ENCODE results near the gene PPM1B.

DNA sequence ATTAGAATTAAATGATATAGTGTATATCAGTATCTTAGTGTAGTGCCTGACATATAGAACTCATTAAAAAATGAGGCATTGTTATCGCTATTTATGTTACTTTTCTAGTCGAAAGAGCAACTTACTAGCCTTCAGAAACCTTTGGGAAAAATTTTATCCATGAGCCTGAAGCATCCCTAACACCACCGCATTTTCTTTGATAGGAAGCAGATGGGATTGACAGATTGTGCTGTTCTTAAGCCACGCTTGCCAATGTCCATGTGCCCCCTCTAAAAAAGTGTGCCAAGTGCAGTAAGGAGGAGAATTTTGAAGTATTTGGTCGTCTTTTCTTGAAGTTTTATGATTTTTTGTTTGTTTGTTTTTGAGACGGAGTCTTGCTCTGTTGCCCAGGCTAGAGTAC, 29.1 kb downstream of the PPM1B start:
- TF ChIP-seq POLR2AphosphoS5 (IDR thresholded peaks at IDR 0.05; ENCODE audit: low read depth, low read length) (no peak), POLR2A (IDR thresholded peaks at IDR 0.05; ENCODE audit: low read depth, low read length) (no peak), PAX5 (IDR thresholded peaks at IDR 0.05; ENCODE audit: insufficient read depth, low read length, severe bottlenecking) (no peak)
